Endothelial cell of umbilical vein (primary cell): ENCODE results near the gene TLCD4. TPM values are rescaled to one million over a fixed set of nuclear protein-coding genes. Genes with fewer than 3 reads are reported as not detected.

ENCODE experiments used
- BruUV-seq: library from RNA; stranded (reverse); fragments of 400-500 nt; replicated peaks from 2 replicates; lab custom pipeline; 2021; lab: Mats Ljungman, UMichigan
- CTCF ChIA-PET: fragments of 300-600, 350-600 bp; sonication (Branson Sonifier 250); formaldehyde crosslinking; loops from one replicate; lab custom pipeline; 2021; ENCODE audit warnings: antibody characterized with exemption, inconsistent platforms; lab: Charles Lee
- POLR2A ChIA-PET: fragments of 300-600, 350-600 bp; sonication (Branson Sonifier 250); formaldehyde crosslinking; loops from one replicate; lab custom pipeline; 2021; ENCODE audit warnings: antibody characterized with exemption, inconsistent platforms; lab: Charles Lee
- DNase-seq: peaks from one replicate; pipeline ENCODE4 v3.0.0-alpha.2; 2011; ENCODE audit warnings: low read depth, low spot score
- FAIRE-seq: peaks from 2 replicates; lab custom pipeline; 2011; peaks lifted over from hg19 to GRCh38; lab: Jason Lieb, UNC
- H2AFZ ChIP-seq: 2 replicates; pipeline ENCODE4 v1.6.0; 2012; ENCODE audit warnings: low read depth, low read length, control low read depth, inconsistent platforms
- H3K27ac ChIP-seq: 2 replicates; pipeline ENCODE4 v1.5.1; 2011; ENCODE audit warnings: low read depth, mild to moderate bottlenecking, control low read depth, low read length, moderate library complexity; ENCODE audit not compliant: insufficient read depth
- H3K27me3 ChIP-seq, 2 experiments: 2 replicates each; pipeline versions ENCODE4 v1.6.0 to v1.6.1; 2011; ENCODE audit warnings: low read length in 2 of 2, mixed read lengths in 1 of 2; ENCODE audit not compliant: control insufficient read depth in 2 of 2, insufficient read depth in 2 of 2
- H3K36me3 ChIP-seq, 2 experiments: 2 replicates in 1 of 2; 3 replicates in 1 of 2; pipeline ENCODE4 v1.5.1; 2011; ENCODE audit warnings: low read length in 2 of 2, mild to moderate bottlenecking in 1 of 2, moderate library complexity in 1 of 2; ENCODE audit not compliant: control insufficient read depth in 2 of 2, insufficient read depth in 2 of 2; ENCODE audit errors: extremely low read depth in 1 of 2
- H3K4me1 ChIP-seq: 3 replicates; pipeline ENCODE4 v1.5.1; 2011; ENCODE audit warnings: mild to moderate bottlenecking, low read length; ENCODE audit not compliant: control insufficient read depth, insufficient read depth; ENCODE audit errors: extremely low read depth
- H3K4me2 ChIP-seq: 2 replicates; pipeline ENCODE4 v1.6.1; 2011; ENCODE audit warnings: low read length, control low read depth, mixed read lengths; ENCODE audit not compliant: insufficient read depth
- H3K4me3 ChIP-seq, 3 experiments: fragments of 200-600 bp in 1 of 3; sonication (generic), shearing (Covaris generic) in 1 of 3; replicated peaks in 1 of 3; 2 replicates each; pipeline ENCODE4 v1.5.1; 2011 to 2016; ENCODE audit warnings: control low read depth in 3 of 3, low read length in 3 of 3, mild to moderate bottlenecking in 2 of 3, inconsistent platforms in 1 of 3, low read depth in 1 of 3, moderate library complexity in 1 of 3; ENCODE audit not compliant: insufficient read depth in 1 of 3
- H3K79me2 ChIP-seq: 2 replicates; pipeline ENCODE4 v1.6.0; 2012; ENCODE audit warnings: low read length, inconsistent platforms; ENCODE audit not compliant: control insufficient read depth, insufficient read depth
- H3K9ac ChIP-seq: replicated peaks from 2 replicates; pipeline ENCODE3; 2011; ENCODE audit warnings: low read length, control low read depth; ENCODE audit not compliant: insufficient read depth; ENCODE audit errors: extremely low read depth
- H3K9me1 ChIP-seq: replicated peaks from 3 replicates; pipeline ENCODE4 v1.6.0; 2011; ENCODE audit warnings: mild to moderate bottlenecking, low read length; ENCODE audit not compliant: control insufficient read depth, insufficient read depth; ENCODE audit errors: extremely low read depth
- H3K9me3 ChIP-seq: replicated peaks from 2 replicates; pipeline ENCODE4 v1.5.1; 2012; ENCODE audit warnings: low read length, inconsistent platforms; ENCODE audit not compliant: control insufficient read depth, insufficient read depth
- H4K20me1 ChIP-seq: replicated peaks from 2 replicates; pipeline ENCODE3; 2011; ENCODE audit warnings: mild to moderate bottlenecking, low read length; ENCODE audit not compliant: control insufficient read depth, insufficient read depth; ENCODE audit errors: extremely low read depth
- CTCF ChIP-seq, 2 donors: IDR thresholded peaks; 1 replicate in 1 of 2; 2 replicates in 1 of 2; pipeline ENCODE4 v1.5.1; 2011; ENCODE audit warnings: low read length in 2 of 2, mild to moderate bottlenecking in 2 of 2, moderate library complexity in 2 of 2, control low read depth in 1 of 2, inconsistent platforms in 1 of 2, low read depth in 1 of 2; ENCODE audit not compliant: insufficient read depth in 1 of 2; ENCODE audit errors: extremely low read depth in 1 of 2
- EZH2 ChIP-seq: IDR thresholded peaks from 2 replicates; pipeline ENCODE4 v1.6.1; 2012; ENCODE audit warnings: borderline replicate concordance, low read depth, mild to moderate bottlenecking, moderate library complexity, low read length, inconsistent platforms; ENCODE audit not compliant: severe bottlenecking
- FOS ChIP-seq: IDR thresholded peaks from 2 replicates; pipeline ENCODE4 v1.6.1; 2011; ENCODE audit warnings: mild to moderate bottlenecking, low read length, moderate library complexity, borderline replicate concordance; ENCODE audit not compliant: insufficient read depth
- GATA2 ChIP-seq: IDR thresholded peaks from 2 replicates; pipeline ENCODE4 v1.7.0; 2011; ENCODE audit warnings: low read depth, mild to moderate bottlenecking, moderate library complexity, mixed read lengths, low read length; ENCODE audit not compliant: insufficient read length, insufficient read depth
- JUN ChIP-seq: IDR thresholded peaks from 2 replicates; pipeline ENCODE4 v1.6.1; 2011; ENCODE audit warnings: borderline replicate concordance, low read depth; ENCODE audit not compliant: insufficient read length, insufficient read depth
- MAX ChIP-seq: IDR thresholded peaks from 2 replicates; pipeline ENCODE4 v1.6.1; 2011; ENCODE audit not compliant: insufficient read depth, insufficient read length
- MYC ChIP-seq: IDR thresholded peaks from one replicate; pipeline ENCODE4 v1.6.1; 2011; ENCODE audit warnings: mild to moderate bottlenecking, low read depth, low read length
- POLR2A ChIP-seq: IDR thresholded peaks from 2 replicates; pipeline ENCODE4 v1.6.1; 2012; ENCODE audit warnings: low read depth, mild to moderate bottlenecking, control low read depth, low read length
- POLR2AphosphoS5 ChIP-seq: IDR thresholded peaks from 2 replicates; pipeline ENCODE4 v1.6.1; 2012; ENCODE audit warnings: low read depth, mild to moderate bottlenecking, control low read depth, low read length, moderate library complexity; ENCODE audit not compliant: insufficient read depth
- dilution Hi-C: fragments of 300-500 bp; cut with MboI; formaldehyde crosslinking; loops from one replicate; pipeline ENCODE4 v1.15.0; 2019; ENCODE audit warnings: low sequenced_read_pairs; ENCODE audit not compliant: extremely low pct_ligation_motif_present
- intact Hi-C: fragments of 100-400 bp; cut with micrococcal nuclease; formaldehyde crosslinking; loops from one replicate; pipeline ENCODE4 v1.10.0; 2022
- polyA plus RNA-seq, 4 experiments: library from polyadenylated mRNA; depleted of rRNA in 3 of 4; stranded (reverse) in 3 of 4; unstranded in 1 of 4; fragments of >200 nt; gene quantifications; 2 replicates each; pipeline versions ENCODE4 v1.2.1 to v1.2.3, GENCODE V29; 2011 to 2012; ENCODE audit warnings: missing spikeins in 1 of 4
- total RNA-seq: library from RNA; stranded (reverse); gene quantifications from 2 replicates; pipeline ENCODE4 v1.2.3, GENCODE V29; 2021

TLCD4 gene
- total and polyA plus RNA-seq, 2 donors (not counting 3 experiments of a cell fraction or from before 2014, with no cell fraction given), result 0.11 to 0.51 TPM

- peak within 1 kb of the TSS; percentile 94 for H3K4me2 ChIP-seq
- no peaks in the 10 kb centered on the region for H3K79me2 ChIP-seq
- TF ChIP-seq CTCF (IDR thresholded peaks at IDR 0.05; ENCODE audit: extremely low read depth in 1 of 2, insufficient read depth in 1 of 2, low read depth in 1 of 2, low read length in 2 of 2) (no peak), POLR2AphosphoS5 (peak; percentile 55), EZH2 (no peak), JUN (no peak), POLR2A (peak; percentile 69), MAX (peak; percentile 4), MYC (peak; percentile 81), FOS (no peak), GATA2 (no peak)
- H3K36me3 ChIP-seq, result no peaks in the 10 kb centered on the region
- peak within 1 kb of the TSS; percentile 76 for H3K9ac ChIP-seq
- no peaks in the 10 kb centered on the region for H3K9me1 ChIP-seq
- intact Hi-C loops (loop anchor here (2.0 to 5.0 kb wide), 2 partner anchors 45 to 162 kb away; partner anchors contain the start of genes RWDD3 and TLCD4), dilution Hi-C loops (no loop called here)
- peak within 1 kb of the TSS; percentile 99 for H2AFZ ChIP-seq
- peaks cover 1 to 5% of the 10 kb centered on the region in 2 experiments for H3K27me3 ChIP-seq
- no TSS peak for BruUV-seq
- no peaks in the 10 kb centered on the region for H3K9me3 ChIP-seq
- H3K4me1 ChIP-seq, result peaks cover 7% of the 10 kb centered on the region
- peak; percentile 97 for DNase-seq
- peak within 1 kb of the TSS; percentile 50 for H3K27ac ChIP-seq
- no peaks in the 10 kb centered on the region for H4K20me1 ChIP-seq
- peak; percentile 98 for FAIRE-seq
- ChIA-PET CTCF (interaction anchor here (0.6 to 2.7 kb wide), 11 partner anchors 9 to 1769 kb away, joined by 3 to 37 read pairs (median 5); partner anchors contain the start of genes RWDD3 and TLCD4), POLR2A (interaction anchor here (1.1 kb wide), 2 partner anchors 12 to 161 kb away, joined by 3 to 4 read pairs; partner anchors contain the start of gene RWDD3)
- peak within 1 kb of the TSS; percentile 25 to 75 (median 65) for H3K4me3 ChIP-seq
Measured at GRCh38 chr1:95072532-95073419, 44.4 kb upstream of the TLCD4 start, which contains the start of gene ALG14. ALG14 (minus strand) TSS chr1:95072951; CDS start chr1:95072898, 53 bp downstream.
